Skeletal muscle tissue (tissue), 4 donors: ENCODE results near the gene DCPS. TPM values are rescaled to one million over a fixed set of nuclear protein-coding genes. Genes with fewer than 3 reads are reported as not detected.
A peak's percentile ranks its signal among the peaks of the same experiment; 100 is the strongest.
"Not testable (repeated sequence)": the region's sequence is repeated elsewhere in the genome, so short reads cannot be mapped to it uniquely, and the experiment has no call there.

Experiments
- H3K27ac ChIP-seq: one replicate; pipeline ENCODE4 v1.7.0; 2013; ENCODE audit warnings: mild to moderate bottlenecking, low read depth, low read length, inconsistent platforms
- H3K27me3 ChIP-seq, 3 donors: one replicate each; pipeline ENCODE4 v1.7.0; 2013; ENCODE audit warnings: low read length in 3 of 3; ENCODE audit not compliant: control insufficient read depth in 3 of 3, insufficient read depth in 3 of 3
- H3K36me3 ChIP-seq, 3 donors: one replicate each; pipeline ENCODE4 v1.7.0; 2013; ENCODE audit warnings: low read length in 3 of 3; ENCODE audit not compliant: control insufficient read depth in 3 of 3, insufficient read depth in 3 of 3
- H3K4me1 ChIP-seq, 3 donors: one replicate each; pipeline ENCODE4 v1.7.0; 2013; ENCODE audit warnings: low read length in 3 of 3, mild to moderate bottlenecking in 3 of 3; ENCODE audit not compliant: control insufficient read depth in 3 of 3, insufficient read depth in 3 of 3
- H3K4me3 ChIP-seq, 3 donors: one replicate each; pipeline ENCODE4 v1.7.0; 2013; ENCODE audit warnings: low read length in 3 of 3
- H3K9ac ChIP-seq, 3 donors: one replicate each; pipeline ENCODE4 v1.7.0; 2013; ENCODE audit warnings: low read length in 3 of 3, mild to moderate bottlenecking in 3 of 3, moderate library complexity in 2 of 3, low read depth in 1 of 3
- H3K9me3 ChIP-seq, 3 donors: one replicate each; pipeline ENCODE4 v1.7.0; 2013; ENCODE audit warnings: low read length in 3 of 3; ENCODE audit not compliant: control insufficient read depth in 3 of 3
- total RNA-seq: library from RNA; depleted of rRNA; stranded (reverse); fragments of >200 nt; gene quantifications from one replicate; pipeline ENCODE4 v1.2.3, GENCODE V29; 2014
- donor health status: Osteomylitis.

The DCPS gene
- total RNA-seq = 8.4 TPM

GRCh38 chr11:126303623-126304456, at the start of gene DCPS:
Gene DCPS (plus strand): TSS chr11:126304060. CDS start chr11:126304081, 21 bp downstream.
- peak within 1 kb of the TSS; percentile 90 to 95 (median 92) for H3K9ac ChIP-seq
- peak within 1 kb of the TSS; percentile 98 to 100 (median 98) for H3K4me3 ChIP-seq
- H3K36me3 ChIP-seq = peaks cover 0 to 5% (median 0%) of the 10 kb centered on the region in 3 donors
- H3K27ac ChIP-seq = peak within 1 kb of the TSS; percentile 88
- no peaks in the 10 kb centered on the region for H3K9me3 ChIP-seq
- peaks cover 19 to 31% (median 22%) of the 10 kb centered on the region in 3 donors for H3K4me1 ChIP-seq
- no peaks in the 10 kb centered on the region for H3K27me3 ChIP-seq

DNA sequence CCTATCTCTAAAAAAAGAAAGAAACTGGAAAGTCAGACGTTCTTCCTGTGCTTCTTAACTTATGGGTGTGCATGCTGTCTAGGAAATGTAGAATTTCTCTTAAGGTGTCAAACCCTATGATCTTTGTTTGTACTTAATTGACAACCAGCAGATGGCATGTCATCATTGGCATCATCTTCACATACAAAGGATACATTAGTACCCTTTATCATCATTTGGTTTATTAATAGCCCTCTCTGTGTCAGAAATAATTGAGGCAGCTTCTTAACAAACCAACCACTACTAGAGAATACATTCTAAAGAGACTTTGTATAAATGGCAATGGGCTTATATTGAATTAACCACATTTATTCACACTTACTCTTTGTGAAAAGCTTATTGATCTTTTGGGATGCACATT, 49.0 kb upstream of the DCPS start:
- no peaks in the 10 kb centered on the region for H3K9me3 ChIP-seq
- H3K27ac ChIP-seq = no peak overlapping the region
- H3K9ac ChIP-seq = no peak overlapping the region
- H3K4me1 ChIP-seq = peaks cover 3 to 11% (median 4%) of the 10 kb centered on the region in 3 donors
- no peak overlapping the region for H3K4me3 ChIP-seq
- H3K36me3 ChIP-seq = peaks cover 7 to 36% (median 33%) of the 10 kb centered on the region in 3 donors
- H3K27me3 ChIP-seq = no peaks in the 10 kb centered on the region

GRCh38 chr11:126255507-126255906, 48.4 kb upstream of the DCPS start:
- not testable (repeated sequence) for H3K4me3 ChIP-seq, H3K9ac ChIP-seq, H3K27me3 ChIP-seq, H3K9me3 ChIP-seq, H3K27ac ChIP-seq
- Histone ChIP-seq H3K36me3 (peaks cover 7 to 36% (median 33%) of the 10 kb centered on the region in 3 donors), H3K4me1 (peaks cover 3 to 11% (median 4%) of the 10 kb centered on the region in 3 donors)

GRCh38 chr11:126256216-126256615, 47.6 kb upstream of the DCPS start:
- Histone ChIP-seq H3K4me1 (peaks cover 3 to 11% (median 7%) of the 10 kb centered on the region in 3 donors), H3K36me3 (peaks cover 9 to 28% (median 28%) of the 10 kb centered on the region in 3 donors), H3K9me3 (no peaks in the 10 kb centered on the region), H3K4me3 (no peak overlapping the region), H3K27ac (no peak overlapping the region), H3K27me3 (no peaks in the 10 kb centered on the region), H3K9ac (no peak overlapping the region)

- H3K9ac ChIP-seq = no peak overlapping the region
- peaks cover 3 to 11% (median 7%) of the 10 kb centered on the region in 3 donors for H3K4me1 ChIP-seq
- H3K27me3 ChIP-seq = no peaks in the 10 kb centered on the region
- H3K9me3 ChIP-seq = no peaks in the 10 kb centered on the region
- H3K27ac ChIP-seq = no peak overlapping the region
- peaks cover 12 to 33% (median 28%) of the 10 kb centered on the region in 3 donors for H3K36me3 ChIP-seq
- H3K4me3 ChIP-seq = no peak overlapping the region
Observed at GRCh38 chr11:126257144-126257543, 46.7 kb upstream of the DCPS start.

GRCh38 chr11:126257764-126258163, 46.1 kb upstream of the DCPS start:
- Histone ChIP-seq H3K4me3 (no peak overlapping the region), H3K4me1 (peaks cover 3 to 11% (median 7%) of the 10 kb centered on the region in 3 donors), H3K27ac (no peak overlapping the region), H3K9me3 (no peaks in the 10 kb centered on the region), H3K36me3 (peaks cover 12 to 36% (median 35%) of the 10 kb centered on the region in 3 donors), H3K9ac (no peak overlapping the region), H3K27me3 (no peaks in the 10 kb centered on the region)

DNA sequence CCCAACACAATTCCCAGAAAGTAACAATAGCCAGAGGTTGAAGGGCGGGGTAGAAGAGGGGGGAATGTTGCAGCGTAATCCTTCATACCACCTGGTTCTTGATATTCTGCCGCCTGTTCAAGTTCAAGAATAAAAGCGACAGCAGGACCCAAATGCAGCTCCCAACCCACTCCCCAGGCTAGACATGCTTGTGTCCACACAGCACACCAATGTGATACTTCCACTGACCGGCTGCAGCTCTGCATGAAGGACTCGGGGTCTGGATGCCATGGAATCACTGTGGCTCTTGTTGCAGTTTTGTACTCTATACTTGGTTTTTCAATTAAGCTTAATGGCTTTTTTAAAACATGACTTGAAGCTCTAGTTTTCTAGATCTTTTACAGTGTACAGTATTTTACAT, 41.6 kb upstream of the DCPS start:
- Histone ChIP-seq H3K4me1 (peaks cover 3% of the 10 kb centered on the region in 3 donors), H3K9ac (no peak overlapping the region), H3K27ac (no peak overlapping the region), H3K9me3 (no peaks in the 10 kb centered on the region), H3K36me3 (peaks cover 51 to 63% (median 59%) of the 10 kb centered on the region in 3 donors), H3K27me3 (no peaks in the 10 kb centered on the region), H3K4me3 (no peak overlapping the region)

GRCh38 chr11:126263489-126263888, 40.4 kb upstream of the DCPS start:
- H3K9ac ChIP-seq = no peak overlapping the region
- H3K9me3 ChIP-seq = no peaks in the 10 kb centered on the region
- H3K27me3 ChIP-seq = no peaks in the 10 kb centered on the region
- H3K36me3 ChIP-seq = peaks cover 51 to 59% (median 55%) of the 10 kb centered on the region in 3 donors
- H3K4me3 ChIP-seq = no peak overlapping the region
- H3K27ac ChIP-seq = no peak overlapping the region
- peaks cover 11 to 13% (median 12%) of the 10 kb centered on the region in 3 donors for H3K4me1 ChIP-seq

DNA sequence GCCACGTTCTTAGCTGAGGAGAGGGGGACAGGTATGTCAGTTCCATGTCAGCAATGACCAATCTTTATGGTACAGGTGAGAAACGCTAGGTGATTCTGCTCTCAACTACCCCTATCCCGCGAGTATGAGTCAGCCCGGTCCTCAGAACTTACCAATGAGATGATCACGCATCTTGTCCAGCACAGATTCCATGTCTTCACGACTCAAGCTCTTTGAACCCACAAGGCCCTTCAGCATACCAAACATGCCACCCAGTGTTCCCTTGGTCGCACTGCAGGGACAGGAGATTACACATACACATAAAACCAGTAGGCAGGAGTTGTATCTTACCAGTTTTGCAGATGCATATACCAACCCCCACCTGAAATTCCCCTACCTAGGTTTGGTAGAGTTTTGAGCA, 38.0 kb upstream of the DCPS start:
- Histone ChIP-seq H3K27me3 (no peaks in the 10 kb centered on the region), H3K9me3 (no peaks in the 10 kb centered on the region), H3K9ac (no peak overlapping the region), H3K27ac (no peak overlapping the region), H3K4me3 (no peak overlapping the region), H3K36me3 (peaks cover 51 to 59% (median 55%) of the 10 kb centered on the region in 3 donors), H3K4me1 (peaks cover 14 to 26% (median 19%) of the 10 kb centered on the region in 3 donors)

DNA sequence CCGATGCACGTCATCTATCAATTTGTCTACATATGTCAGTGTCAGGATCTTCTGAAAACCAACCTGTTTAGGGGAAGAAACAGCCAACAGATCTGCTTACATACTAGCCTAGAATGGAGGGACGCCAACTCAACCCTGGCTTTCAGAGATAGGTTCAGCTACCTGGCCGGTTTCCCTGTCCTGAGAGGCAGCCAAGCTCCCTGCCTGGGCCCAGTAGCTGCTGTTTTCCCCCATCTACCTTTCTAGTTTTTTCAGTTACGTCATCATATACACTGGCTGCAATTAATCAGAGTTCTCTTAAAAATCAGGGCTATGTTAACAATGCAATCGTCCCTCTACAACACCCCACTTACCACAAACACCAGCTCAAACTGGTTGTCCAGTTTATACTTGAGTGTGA, 36.2 kb upstream of the DCPS start:
- peak overlapping the region; percentile 78 to 99 (median 93) for H3K4me3 ChIP-seq
- no peaks in the 10 kb centered on the region for H3K27me3 ChIP-seq
- H3K9me3 ChIP-seq = no peaks in the 10 kb centered on the region
- H3K27ac ChIP-seq = peak overlapping the region; percentile 82
- peaks cover 13 to 26% (median 19%) of the 10 kb centered on the region in 3 donors for H3K4me1 ChIP-seq
- peak overlapping the region; percentile 93 to 95 (median 94) for H3K9ac ChIP-seq
- peaks cover 42 to 49% (median 46%) of the 10 kb centered on the region in 3 donors for H3K36me3 ChIP-seq
